IMR-90 (cell line): Measurements from ENCODE around the gene EFHD1.

ENCODE experiments used
- BHLHE40 ChIP-seq: fragments of 150-350 bp; IDR thresholded peaks from 2 replicates; pipeline ENCODE4 v1.6.1; 2016; ENCODE audit warnings: mild to moderate bottlenecking, low read depth, low read length
- CEBPB ChIP-seq: IDR thresholded peaks from 2 replicates; pipeline ENCODE4 v1.6.1; 2012; ENCODE audit warnings: low read depth, low read length, improper control_type of control experiment
- CTCF ChIP-seq: conservative IDR thresholded peaks from 2 replicates; pipeline ENCODE4 v1.5.1; 2012; ENCODE audit warnings: mild to moderate bottlenecking, low read depth, low read length, improper control_type of control experiment
- ELK1 ChIP-seq: fragments of 150-350 bp; IDR thresholded peaks from 2 replicates; pipeline ENCODE4 v1.6.1; 2016; ENCODE audit warnings: low read depth, mild to moderate bottlenecking, low read length, moderate library complexity, borderline replicate concordance
- MAFK ChIP-seq: IDR thresholded peaks from 2 replicates; pipeline ENCODE4 v1.6.1; 2012; ENCODE audit warnings: low read depth, low read length, improper control_type of control experiment
- MXI1 ChIP-seq: IDR thresholded peaks from 2 replicates; pipeline ENCODE4 v1.6.1; 2012; ENCODE audit warnings: low read depth, mild to moderate bottlenecking, low read length, moderate library complexity, borderline replicate concordance
- POLR2A ChIP-seq: IDR thresholded peaks from 2 replicates; pipeline ENCODE4 v1.6.1; 2012; ENCODE audit warnings: mild to moderate bottlenecking, low read depth, low read length
- RAD21 ChIP-seq: IDR thresholded peaks from 2 replicates; pipeline ENCODE4 v1.6.1; 2012; ENCODE audit warnings: low read length, improper control_type of control experiment
- RCOR1 ChIP-seq: IDR thresholded peaks from 2 replicates; pipeline ENCODE4 v1.6.1; 2012; ENCODE audit warnings: mild to moderate bottlenecking, low read length, improper control_type of control experiment; ENCODE audit not compliant: insufficient replicate concordance
- RFX5 ChIP-seq: IDR thresholded peaks from 2 replicates; pipeline ENCODE4 v1.8.0; 2012; ENCODE audit warnings: low read depth, mild to moderate bottlenecking, low read length, moderate library complexity
- SMC3 ChIP-seq: fragments of 150-350 bp; IDR thresholded peaks from 2 replicates; pipeline ENCODE4 v1.6.1; 2016; ENCODE audit warnings: low read depth, mild to moderate bottlenecking, antibody characterized with exemption, low read length, moderate library complexity
- USF2 ChIP-seq: fragments of 150-350 bp; IDR thresholded peaks from 2 replicates; pipeline ENCODE4 v1.6.1; 2017; ENCODE audit warnings: mild to moderate bottlenecking, antibody characterized with exemption, low read length, low read depth

- TF ChIP-seq POLR2A (no peak), CTCF (no peak), MAFK (no peak), ELK1 (no peak), RFX5 (no peak), MXI1 (no peak), RCOR1 (no peak), CEBPB (no peak), RAD21 (no peak), BHLHE40 (no peak), SMC3 (no peak), USF2 (no peak)
These were observed 11.7 kb downstream of the EFHD1 start for GRCh38 chr2:232645061-232645460.
